Activated gamma-delta T cell treated with anti-CD3 and anti-CD28 coated beads, Interleukin-2, amount 50 U/mL, for 16 hours (primary cell): ENCODE results near the gene OGFOD2.

Source experiments
- DNase-seq: peaks from one replicate; pipeline ENCODE4 v3.0.0-alpha.2; 2020; ENCODE audit warnings: low read depth

OGFOD2 gene

GRCh38 chr12:122989225-122989839 is 14.3 kb downstream of the OGFOD2 start:
- DNase-seq, result no peak

GRCh38 chr12:122989874-122990419 is 14.9 kb downstream of the OGFOD2 start:
- no peak for DNase-seq

DNA sequence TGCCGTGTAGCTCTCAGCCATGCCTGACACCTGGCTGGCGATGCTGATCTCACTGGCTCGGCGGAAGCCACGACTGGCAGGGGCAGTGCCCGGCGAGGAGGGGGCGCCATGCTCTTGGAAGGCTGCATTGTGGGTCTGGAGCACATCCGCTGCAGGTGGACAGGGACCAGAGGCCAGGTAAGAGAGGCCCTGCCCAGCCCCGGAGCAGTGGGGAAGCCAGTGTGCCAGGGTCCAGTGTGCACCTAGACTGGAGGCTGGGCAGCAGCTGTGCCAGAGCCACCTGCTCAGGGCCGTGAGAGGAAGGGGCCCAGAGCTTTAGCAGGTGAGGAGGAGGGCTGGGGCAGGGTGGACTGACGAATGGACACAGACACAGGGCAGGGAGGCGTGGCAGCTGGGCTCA is 15.5 kb downstream of the OGFOD2 start:
- DNase-seq, result no peak

GRCh38 chr12:122990961-122991622 is 16.0 kb downstream of the OGFOD2 start:
- DNase-seq, result no peak

DNA sequence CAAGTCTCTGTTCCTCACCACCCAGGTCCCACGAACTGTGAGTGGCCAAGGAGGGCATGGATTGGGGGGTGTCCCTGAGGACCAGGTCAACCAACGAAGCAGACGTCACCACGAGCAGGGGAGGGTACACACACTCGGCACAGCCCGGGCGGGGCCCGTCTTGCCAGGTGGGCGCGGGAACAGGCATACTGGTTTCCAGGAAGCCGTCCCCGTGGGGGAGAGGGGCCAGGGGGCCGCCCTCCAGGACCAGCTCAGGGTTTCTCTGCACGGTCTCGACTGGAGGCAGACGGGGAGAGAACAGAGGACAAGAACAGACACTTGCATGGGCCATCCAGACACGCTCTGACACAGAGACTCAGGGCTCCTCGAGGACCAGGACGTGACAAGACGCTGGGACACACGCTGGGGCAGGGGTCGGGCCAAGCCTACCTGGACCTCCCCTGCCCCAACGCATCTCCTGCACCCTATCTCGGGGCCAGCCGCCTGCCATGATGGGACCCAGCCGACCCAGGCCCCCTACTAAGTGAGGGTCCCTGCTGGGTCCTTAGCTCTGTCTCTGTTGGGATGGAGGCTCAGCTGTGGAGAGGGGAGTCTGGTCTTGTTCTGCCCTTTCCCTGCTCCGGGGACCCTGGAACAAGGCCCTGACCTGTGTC is 16.7 kb downstream of the OGFOD2 start:
- DNase-seq, result no peak

GRCh38 chr12:122992386-122992785 is 17.3 kb downstream of the OGFOD2 start:
- DNase-seq, result no peak

DNA sequence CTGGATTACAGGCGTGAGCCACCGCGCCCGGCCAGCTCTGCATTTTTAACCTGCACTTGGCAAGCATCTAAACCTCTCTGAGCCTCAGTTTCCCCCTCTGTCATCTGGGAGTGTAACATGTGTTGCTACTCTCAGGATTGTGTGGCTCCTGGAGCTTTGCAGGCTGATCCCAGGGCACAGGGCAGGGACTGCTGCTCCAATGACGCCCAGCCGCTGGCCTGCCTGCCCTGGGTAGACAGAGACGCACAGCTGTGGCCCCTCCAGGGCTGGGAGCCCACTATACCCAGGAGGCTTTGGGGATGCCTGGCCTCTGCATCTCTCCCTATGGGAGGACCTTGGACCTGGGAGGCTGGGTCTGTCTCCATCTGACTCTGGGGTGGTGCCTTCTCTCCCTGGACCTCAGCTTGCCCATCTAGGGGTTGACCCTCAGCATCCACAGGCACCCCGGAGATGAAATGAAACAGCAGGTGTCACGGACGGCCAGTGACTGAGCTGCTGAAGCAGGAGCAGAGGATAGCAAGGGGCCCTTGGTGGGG is 19.2 kb downstream of the OGFOD2 start:
- DNase-seq, result no peak

GRCh38 chr12:122994781-122995502 is 19.9 kb downstream of the OGFOD2 start:
- no peak for DNase-seq

DNA sequence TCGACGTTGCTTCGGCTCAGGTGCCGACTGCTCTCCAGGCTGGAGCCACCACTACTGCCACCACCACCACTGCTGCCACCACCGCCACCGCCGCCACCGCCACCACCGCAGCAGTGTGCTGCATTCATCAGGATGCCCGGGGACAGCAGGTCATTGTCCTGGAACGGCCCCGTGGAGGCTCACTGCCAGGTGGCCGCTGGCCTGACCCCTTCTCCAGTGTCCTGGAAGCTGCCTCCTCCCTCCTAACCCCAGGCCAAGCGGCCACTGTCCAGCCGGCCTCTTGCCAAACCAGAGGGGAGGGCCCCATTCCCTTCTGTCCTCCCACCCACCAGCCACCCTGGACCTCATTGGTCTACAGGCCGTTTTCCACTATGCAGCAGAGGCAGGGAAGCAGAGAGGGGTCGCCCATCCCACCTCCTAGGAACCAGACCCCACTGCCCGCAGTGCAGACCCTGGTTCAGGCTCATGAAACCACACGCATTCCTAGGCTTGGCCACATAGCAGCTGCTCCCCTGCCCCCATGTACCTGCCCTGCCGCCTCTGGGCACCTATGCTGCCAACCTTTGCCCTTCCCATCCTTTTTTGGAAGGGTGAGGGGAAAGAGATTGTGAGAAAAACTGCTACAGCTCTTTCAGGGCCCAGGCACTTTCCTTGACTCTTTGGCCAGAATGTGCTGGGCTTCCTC is 20.6 kb downstream of the OGFOD2 start:
- no peak for DNase-seq

DNA sequence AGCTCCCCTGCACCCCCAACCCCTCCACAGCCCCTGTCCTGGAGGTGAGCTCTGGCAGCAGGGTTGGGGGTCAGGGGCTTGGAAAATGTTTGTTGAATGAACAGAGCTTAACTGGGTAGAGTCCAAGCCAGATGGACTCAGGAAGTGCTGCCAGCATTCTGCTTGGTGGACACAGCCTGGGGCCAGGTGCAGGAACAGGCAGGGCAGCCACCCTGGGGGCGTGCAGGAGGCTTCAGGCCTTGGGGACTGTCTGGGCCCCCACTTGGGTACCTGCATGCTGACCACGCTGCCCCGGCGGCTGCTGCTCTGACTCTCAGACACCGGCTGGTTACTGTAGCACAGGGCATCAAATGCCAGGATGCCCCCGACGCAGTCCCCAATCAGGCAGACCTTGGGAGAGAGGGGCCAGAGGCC is 21.2 kb downstream of the OGFOD2 start:
- no peak for DNase-seq

GRCh38 chr12:122996621-122997342 is 21.7 kb downstream of the OGFOD2 start:
- DNase-seq, result no peak

DNA sequence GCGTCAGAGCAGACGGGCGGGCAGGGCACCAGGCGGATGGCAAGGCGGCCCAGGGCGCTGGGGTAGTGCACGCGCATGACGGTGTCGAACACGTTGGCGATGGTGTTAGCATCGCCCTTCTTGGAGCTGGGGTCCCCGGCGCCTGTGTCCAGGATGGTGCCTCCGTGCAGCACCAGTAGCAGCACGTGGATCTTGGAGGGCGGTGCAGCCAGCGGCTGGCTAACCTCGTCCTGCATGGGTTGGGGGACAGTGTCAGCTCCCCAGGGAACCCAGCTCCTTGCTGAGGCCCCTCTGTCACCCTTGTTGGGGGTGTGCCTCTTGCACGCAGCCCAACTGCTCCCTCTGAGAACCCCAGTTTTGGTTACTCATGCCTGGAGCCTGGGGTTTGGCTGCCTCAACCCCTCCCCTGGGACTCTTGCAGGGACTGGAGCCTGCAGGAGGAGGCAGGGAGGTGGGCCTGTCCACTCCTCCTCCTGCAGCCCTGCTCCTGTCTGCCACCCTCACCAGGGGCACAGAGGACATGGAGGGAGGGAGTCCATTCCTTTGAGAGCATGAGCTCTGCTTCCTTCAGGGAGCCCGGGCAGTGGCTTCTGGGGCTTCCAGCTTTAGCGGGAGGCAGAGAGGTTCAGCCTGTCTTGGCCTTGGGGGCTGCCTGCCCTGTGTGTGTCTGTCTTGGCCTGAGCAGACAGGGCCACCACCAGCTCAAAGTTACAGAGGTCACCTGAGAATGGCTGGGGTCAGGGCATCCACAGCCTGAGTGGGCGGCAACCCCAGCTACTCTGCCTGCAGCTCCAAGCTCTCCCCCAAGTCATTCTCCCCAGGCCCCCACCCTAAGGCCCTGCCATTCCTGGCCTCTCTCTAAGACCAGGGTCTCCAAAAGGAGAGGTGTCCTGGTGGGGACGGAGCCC is 22.6 kb downstream of the OGFOD2 start:
- no peak for DNase-seq

DNA sequence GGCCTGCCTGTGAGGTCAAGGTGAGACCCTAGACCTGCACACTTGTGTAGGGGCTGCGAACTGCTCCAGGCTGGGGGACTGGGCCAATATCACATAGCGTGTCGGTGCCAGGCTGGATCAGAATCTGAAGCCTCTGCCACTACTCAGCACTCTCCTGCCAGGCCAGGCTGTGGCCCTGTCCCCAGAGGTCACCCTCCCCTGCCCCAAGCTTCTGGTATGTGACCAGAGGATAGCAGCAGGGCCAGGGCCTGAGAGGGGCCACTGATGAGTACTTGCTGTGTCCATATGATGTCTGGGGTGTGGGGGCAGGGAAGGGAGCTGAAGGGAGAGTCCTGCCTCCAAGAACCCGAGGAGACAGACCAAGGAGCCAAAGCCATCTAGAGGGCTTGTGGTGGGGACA is 23.3 kb downstream of the OGFOD2 start:
- DNase-seq, result no peak

DNA sequence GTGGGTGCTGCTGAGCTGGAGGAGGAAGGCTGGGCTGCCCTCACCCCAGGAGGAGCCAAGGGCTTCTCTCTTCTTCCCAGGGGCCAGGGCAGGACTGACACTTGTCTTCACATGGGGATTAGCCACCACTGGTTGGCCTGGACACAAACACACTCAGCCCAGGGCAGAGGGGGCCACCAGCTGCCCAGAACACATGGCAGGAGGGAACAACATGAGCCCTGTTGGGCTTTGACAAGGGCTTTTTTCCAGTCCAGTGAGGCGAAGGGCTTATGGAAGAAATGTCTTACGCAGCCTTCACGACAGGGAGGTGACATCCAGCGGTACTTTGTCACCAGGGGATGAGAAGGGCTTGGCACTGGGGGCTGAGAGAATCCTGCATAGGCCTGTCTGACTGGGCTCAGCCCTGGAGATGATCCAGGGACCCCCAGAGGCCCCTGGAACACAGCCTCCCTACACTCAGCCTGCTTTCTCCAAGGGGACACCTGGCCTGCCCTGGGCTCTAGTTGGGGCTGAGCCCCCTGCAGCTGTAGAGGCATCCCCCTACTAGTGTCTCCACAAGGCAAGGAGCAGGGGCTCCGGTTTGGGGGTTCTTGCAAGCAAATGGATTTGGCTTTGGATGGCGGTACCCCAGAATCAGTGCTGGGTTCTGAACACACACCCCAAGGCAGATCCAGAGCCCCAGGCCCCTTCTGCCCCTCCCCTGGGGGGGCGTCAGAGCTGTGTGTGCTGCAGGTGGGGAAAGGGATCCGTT is 24.3 kb downstream of the OGFOD2 start:
- DNase-seq, result no peak

DNA sequence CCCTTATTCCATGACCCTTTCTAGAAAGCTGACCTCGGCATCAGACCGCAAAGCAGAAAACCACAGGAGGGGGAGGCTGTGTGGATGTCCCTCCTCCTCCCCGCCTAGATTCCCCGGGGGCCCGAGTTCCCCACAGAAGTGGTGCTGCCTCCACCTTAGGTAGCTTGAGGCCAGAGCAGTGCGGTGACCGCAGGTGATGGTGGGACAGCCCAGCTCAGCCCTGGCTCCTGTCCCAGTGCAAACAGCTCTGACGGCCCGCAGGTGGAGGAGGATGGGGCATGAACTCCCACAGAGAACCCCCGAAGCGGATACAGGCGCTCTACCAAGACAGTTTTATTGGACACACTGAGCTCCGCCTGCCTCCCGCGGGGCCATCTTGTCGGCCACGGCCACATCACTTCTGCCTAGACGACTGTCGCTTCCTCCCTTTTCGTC is 25.0 kb downstream of the OGFOD2 start:
- DNase-seq, result no peak

DNA sequence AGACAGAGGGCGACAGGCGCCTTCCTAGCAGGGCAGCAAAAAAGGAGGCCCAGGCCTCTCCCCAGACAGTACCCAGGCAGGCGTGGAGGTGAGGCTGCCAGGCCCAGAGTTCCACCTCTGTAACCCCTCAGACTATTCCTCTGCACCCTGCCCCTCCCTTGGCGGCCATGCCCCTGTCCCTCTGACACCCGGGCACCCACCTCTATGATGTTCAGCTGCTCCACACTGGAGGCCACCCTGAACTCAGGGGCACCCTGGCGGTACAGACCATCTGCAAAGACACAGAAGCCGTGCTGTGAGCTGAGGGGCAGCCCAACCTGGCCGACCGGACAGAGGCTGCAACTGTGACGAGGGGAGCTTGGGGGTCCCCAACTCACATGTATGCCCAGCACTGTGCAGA is 25.5 kb downstream of the OGFOD2 start:
- no peak for DNase-seq

DNA sequence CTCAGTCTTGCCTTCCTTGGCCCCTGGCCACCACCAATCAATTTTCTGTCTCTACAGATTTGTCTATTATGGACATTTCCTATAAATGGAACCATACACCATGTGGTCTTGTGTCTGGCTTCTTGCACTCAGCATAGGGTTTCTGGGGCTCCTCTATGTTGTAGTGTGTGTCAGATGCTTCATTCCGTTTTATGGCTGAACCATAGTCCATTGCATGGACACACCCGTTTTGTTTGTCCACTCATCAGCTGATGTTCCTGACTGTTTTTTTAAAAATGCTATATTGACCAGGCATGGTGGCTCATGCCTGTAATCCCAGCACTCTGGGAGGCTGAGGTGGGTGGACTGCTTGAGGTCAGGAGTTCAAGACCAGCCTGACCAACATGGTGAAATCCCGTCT is 26.4 kb downstream of the OGFOD2 start:
- DNase-seq, result no peak

- no peak for DNase-seq
These were observed 28.2 kb downstream of the OGFOD2 start for GRCh38 chr12:123003257-123003656.

DNA sequence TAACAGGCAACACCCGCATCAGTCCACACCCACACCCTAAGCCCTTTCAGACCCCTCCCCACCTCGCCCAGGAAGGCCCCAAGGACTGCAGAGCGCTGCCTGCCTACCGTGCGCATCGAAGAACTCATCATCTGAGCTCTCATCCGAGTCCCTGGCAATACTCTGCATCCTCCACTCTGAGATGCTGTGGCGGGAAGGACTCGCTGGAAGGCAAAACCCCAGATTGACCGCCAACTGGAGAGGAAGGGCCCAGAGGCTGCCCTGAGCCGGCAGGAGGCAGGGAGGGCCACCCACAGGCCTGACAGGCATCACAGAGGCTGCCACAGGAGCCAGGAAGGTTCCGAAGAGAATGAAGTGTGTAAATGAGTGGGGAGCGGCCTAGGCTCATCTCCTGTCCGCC is 29.2 kb downstream of the OGFOD2 start:
- DNase-seq, result no peak
